Measurements from ENCODE around the gene CTNNBL1. TPM values are rescaled to one million over a fixed set of nuclear protein-coding genes. Genes with fewer than 3 reads are reported as not detected.

Gene CTNNBL1
- total RNA-seq, 2 donors from 2014 or later: 36.6 to 50.7 TPM

- H3K27ac ChIP-seq: no peak overlapping the region
- intact Hi-C loops (cut with DNase I): no loop called here
- H3K36me3 ChIP-seq: no peaks in the 10 kb centered on the region
- peaks cover 14% of the 10 kb centered on the region for H3K27me3 ChIP-seq
- H3K9ac ChIP-seq (ENCODE audit: low read depth in 2 of 2, low read length in 2 of 2): no peak overlapping the region
- DNase-seq: no peak
- H3K9me3 ChIP-seq: no peaks in the 10 kb centered on the region
- TF ChIP-seq, protein P1, sequence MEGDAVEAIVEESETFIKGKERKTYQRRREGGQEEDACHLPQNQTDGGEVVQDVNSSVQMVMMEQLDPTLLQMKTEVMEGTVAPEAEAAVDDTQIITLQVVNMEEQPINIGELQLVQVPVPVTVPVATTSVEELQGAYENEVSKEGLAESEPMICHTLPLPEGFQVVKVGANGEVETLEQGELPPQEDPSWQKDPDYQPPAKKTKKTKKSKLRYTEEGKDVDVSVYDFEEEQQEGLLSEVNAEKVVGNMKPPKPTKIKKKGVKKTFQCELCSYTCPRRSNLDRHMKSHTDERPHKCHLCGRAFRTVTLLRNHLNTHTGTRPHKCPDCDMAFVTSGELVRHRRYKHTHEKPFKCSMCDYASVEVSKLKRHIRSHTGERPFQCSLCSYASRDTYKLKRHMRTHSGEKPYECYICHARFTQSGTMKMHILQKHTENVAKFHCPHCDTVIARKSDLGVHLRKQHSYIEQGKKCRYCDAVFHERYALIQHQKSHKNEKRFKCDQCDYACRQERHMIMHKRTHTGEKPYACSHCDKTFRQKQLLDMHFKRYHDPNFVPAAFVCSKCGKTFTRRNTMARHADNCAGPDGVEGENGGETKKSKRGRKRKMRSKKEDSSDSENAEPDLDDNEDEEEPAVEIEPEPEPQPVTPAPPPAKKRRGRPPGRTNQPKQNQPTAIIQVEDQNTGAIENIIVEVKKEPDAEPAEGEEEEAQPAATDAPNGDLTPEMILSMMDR (IDR thresholded peaks at IDR 0.05): no peak
- no peaks in the 10 kb centered on the region for H3K4me1 ChIP-seq
- no peak overlapping the region for H3K4me3 ChIP-seq
Measured at GRCh38 chr20:37919389-37920040, 225.7 kb downstream of the CTNNBL1 start.

DNA sequence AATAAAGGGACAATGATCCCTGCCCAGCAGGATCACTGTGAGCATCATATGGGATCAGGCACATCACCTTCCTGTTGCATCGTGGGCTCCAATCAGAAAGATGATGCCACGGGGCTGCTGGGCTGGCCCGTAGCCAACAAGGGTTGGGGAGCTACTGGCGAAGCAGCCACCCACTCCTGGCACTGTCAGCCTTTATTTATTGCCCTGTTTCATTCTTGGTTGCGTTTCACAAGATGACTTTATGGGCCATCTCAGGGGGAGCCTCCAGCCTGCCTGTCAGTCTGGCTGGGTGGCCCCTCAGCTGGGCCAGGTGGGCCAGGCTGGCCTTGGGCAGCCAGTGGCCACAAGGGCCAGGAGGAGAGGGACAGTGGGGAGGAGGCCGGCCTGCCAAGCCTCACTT, 226.4 kb downstream of the CTNNBL1 start:
- DNase-seq: no peak
- H3K27me3 ChIP-seq: peaks cover 8% of the 10 kb centered on the region
- H3K27ac ChIP-seq: no peak overlapping the region
- no peak overlapping the region for H3K9ac ChIP-seq (ENCODE audit: low read depth in 2 of 2, low read length in 2 of 2)
- TF ChIP-seq, protein P1 (IDR thresholded peaks at IDR 0.05): no peak
- H3K4me1 ChIP-seq: no peaks in the 10 kb centered on the region
- H3K4me3 ChIP-seq: no peak overlapping the region
- no peaks in the 10 kb centered on the region for H3K9me3 ChIP-seq
- no peaks in the 10 kb centered on the region for H3K36me3 ChIP-seq
- intact Hi-C loops (cut with DNase I): no loop called here

DNA sequence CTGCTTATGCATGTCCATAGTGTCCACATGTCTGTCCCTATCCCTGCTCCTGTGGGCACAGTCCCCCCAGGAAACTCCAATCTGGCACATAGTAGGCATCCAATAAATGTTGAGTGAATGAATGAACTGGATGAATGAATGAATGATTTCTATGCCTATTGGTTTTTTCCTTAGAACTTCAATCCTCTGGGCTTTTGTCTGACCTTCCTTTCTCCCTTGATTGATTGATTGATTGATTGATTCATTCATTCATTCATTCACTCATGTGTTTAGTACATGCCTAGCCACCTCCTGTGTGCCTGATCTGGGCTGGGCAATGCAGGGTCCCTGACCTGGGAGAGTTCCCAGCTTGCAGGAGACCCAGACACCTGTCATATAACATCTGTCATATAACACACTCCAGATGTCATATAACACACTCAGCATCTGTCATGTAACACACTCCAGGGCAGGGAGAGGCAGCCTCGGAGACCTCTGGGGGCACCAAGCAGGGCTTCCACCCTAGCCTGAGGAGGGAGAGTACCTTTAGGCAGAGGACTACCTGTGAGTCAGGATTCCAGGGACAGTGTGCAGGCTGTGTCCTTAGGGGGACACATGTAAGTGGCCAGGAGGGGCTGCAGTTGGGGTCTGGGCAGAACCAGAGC, 227.0 kb downstream of the CTNNBL1 start:
- DNase-seq: no peak
- H3K27ac ChIP-seq: no peak overlapping the region
- TF ChIP-seq, protein P1 (IDR thresholded peaks at IDR 0.05): no peak
- H3K9me3 ChIP-seq: no peaks in the 10 kb centered on the region
- no peaks in the 10 kb centered on the region for H3K36me3 ChIP-seq
- peaks cover 8% of the 10 kb centered on the region for H3K27me3 ChIP-seq
- intact Hi-C loops (cut with DNase I): no loop called here
- no peak overlapping the region for H3K9ac ChIP-seq (ENCODE audit: low read depth in 2 of 2, low read length in 2 of 2)
- no peak overlapping the region for H3K4me3 ChIP-seq
- no peaks in the 10 kb centered on the region for H3K4me1 ChIP-seq

DNA sequence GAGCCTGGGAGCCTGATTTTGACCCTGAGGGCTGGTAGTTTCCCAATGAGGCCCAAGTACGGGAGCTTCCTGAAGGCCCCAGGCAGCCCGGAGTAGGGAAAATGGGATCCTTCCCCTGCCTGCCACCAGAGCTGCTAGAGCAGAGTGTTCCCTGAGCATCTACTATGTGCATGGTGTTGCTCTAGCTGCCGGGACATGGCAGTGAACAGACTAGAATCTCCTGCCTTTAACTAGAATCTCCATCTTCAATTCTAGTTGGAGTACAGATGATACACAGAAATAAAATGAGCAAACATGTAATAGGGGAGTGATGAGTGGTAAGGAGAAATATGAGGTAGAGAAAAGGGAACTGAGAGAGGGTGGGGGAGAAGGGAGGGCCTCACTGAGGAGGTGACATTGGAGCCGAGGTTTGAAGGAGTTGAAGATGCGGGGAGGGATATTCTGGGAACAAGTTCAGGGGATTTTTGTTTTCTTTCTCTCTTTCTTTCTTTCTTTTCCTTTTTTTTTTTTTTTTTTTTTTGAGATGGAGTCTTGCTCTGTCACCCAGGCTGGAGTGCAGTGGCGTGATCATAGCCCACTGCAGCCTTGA, 227.6 kb downstream of the CTNNBL1 start:
- intact Hi-C loops (cut with DNase I): no loop called here
- peaks cover 7% of the 10 kb centered on the region for H3K27me3 ChIP-seq
- H3K4me3 ChIP-seq: no peak overlapping the region
- no peaks in the 10 kb centered on the region for H3K9me3 ChIP-seq
- no peak overlapping the region for H3K9ac ChIP-seq (ENCODE audit: low read depth in 2 of 2, low read length in 2 of 2)
- H3K4me1 ChIP-seq: no peaks in the 10 kb centered on the region
- H3K27ac ChIP-seq: no peak overlapping the region
- DNase-seq: no peak
- TF ChIP-seq, protein P1 (IDR thresholded peaks at IDR 0.05): no peak
- no peaks in the 10 kb centered on the region for H3K36me3 ChIP-seq

Other genes with a start within 250 kb of the CTNNBL1 start
- 1 to 10 TPM in 1 of 2 donors, not detected in 1; 3.3 TPM for gene NNAT, start 172.8 kb upstream of the CTNNBL1 start, total RNA-seq
- gene BLCAP, start 166.2 kb upstream of the CTNNBL1 start, total RNA-seq: 100 to 1,000 TPM in 1 of 2 donors, 10 to 100 TPM in 1; 87.2 to 103 TPM
- 1 to 10 TPM; 1.4 to 1.5 TPM for gene VSTM2L, start 209.1 kb downstream of the CTNNBL1 start, total RNA-seq

All from colonic mucosa (tissue), 4 donors.